HG03095 (cell line): Measurements from ENCODE around the gene EXOC5.

Source experiments
- ATAC-seq: cut with Tn5 transposase; IDR thresholded peaks from one replicate; pipeline ENCODE4 v1.9.1; 2021; ENCODE audit warnings: moderate library complexity; ENCODE audit not compliant: unreplicated experiment

EXOC5 gene

GRCh38 chr14:57268161-57269069, at the start of gene EXOC5, which contains the start of gene AP5M1:
Gene EXOC5 (minus strand): TSS chr14:57268905. CDS start chr14:57268648, 257 bp downstream.
Gene AP5M1 (plus strand): TSS chr14:57268971. CDS start chr14:57269315, 344 bp downstream.
- ATAC-seq, result peak; percentile 87

- ATAC-seq, result peak; percentile 81
These were observed 48.6 kb upstream of the EXOC5 start for GRCh38 chr14:57317248-57317833.

GRCh38 chr14:57314396-57315089, 45.8 kb upstream of the EXOC5 start:
- ATAC-seq, result no peak

GRCh38 chr14:57302883-57303282, 34.2 kb upstream of the EXOC5 start:
- ATAC-seq, result no peak

- no peak for ATAC-seq
These were observed 30.8 kb upstream of the EXOC5 start for GRCh38 chr14:57299511-57299910.

- ATAC-seq, result no peak
These were observed 29.1 kb upstream of the EXOC5 start for GRCh38 chr14:57297852-57298251.

GRCh38 chr14:57295239-57295638, 26.5 kb upstream of the EXOC5 start:
- no peak for ATAC-seq

- ATAC-seq, result no peak
These were observed 25.4 kb upstream of the EXOC5 start for GRCh38 chr14:57293866-57294837.

GRCh38 chr14:57291692-57292647, 23.3 kb upstream of the EXOC5 start:
- no peak for ATAC-seq

GRCh38 chr14:57290751-57291150, 22.0 kb upstream of the EXOC5 start:
- no peak for ATAC-seq

- ATAC-seq, result no peak
These were observed 19.0 kb upstream of the EXOC5 start for GRCh38 chr14:57287745-57288144.

- ATAC-seq, result no peak
These were observed 8.4 kb upstream of the EXOC5 start for GRCh38 chr14:57277062-57277461.

GRCh38 chr14:57275023-57275664, 6.4 kb upstream of the EXOC5 start:
- no peak for ATAC-seq

- no peak for ATAC-seq
These were observed 5.8 kb upstream of the EXOC5 start for GRCh38 chr14:57274551-57274950.

GRCh38 chr14:57273236-57273635, 4.5 kb upstream of the EXOC5 start:
- no peak for ATAC-seq

- no peak for ATAC-seq
These were observed 2.6 kb downstream of the EXOC5 start for GRCh38 chr14:57266065-57266464.

- ATAC-seq, result no peak
These were observed 6.6 kb downstream of the EXOC5 start for GRCh38 chr14:57262117-57262516.

- ATAC-seq, result no peak
These were observed 7.1 kb downstream of the EXOC5 start for GRCh38 chr14:57261604-57262003.

- no peak for ATAC-seq
These were observed 9.0 kb downstream of the EXOC5 start for GRCh38 chr14:57259672-57260071.
